Measurements from ENCODE around the gene POLE. TPM values are rescaled to one million over a fixed set of nuclear protein-coding genes. Genes with fewer than 3 reads are reported as not detected.

POLE gene
- total and polyA plus RNA-seq, 9 of the 15 experiments (the other 6 are each of a cell fraction or from before 2014, with no cell fraction given) = 2.4 to 154 (median 49.6) TPM

DNA sequence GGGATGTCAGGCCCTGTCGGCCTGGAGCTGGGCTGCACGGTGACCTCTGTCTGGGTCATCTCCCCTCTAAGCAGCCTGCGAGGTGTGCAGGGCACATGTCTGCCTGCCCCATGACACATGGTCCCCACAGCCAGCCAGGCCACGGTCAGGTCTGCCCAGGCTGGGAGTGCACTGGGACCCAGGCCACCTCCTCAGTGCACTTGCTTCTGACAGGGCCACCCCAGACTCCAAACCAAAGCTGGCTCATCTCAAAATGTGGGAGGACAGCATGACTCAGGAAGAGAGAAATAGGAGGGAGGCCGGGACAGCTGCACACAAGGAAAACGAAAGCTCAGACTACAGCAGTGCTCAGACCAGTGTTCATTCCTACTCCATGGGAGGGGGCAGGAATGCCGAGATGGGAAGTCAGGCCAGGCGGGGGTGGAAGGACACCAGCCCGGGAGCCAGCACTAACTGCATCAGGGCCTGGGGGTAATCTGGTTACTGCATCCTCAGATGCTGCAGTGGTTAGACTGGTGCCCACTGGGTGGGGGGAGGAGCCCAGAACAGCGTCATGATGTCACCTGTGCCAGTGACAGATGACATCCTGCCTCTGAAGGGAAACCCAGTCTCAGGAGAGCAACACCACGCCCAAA, 64.6 kb downstream of the POLE start (continued):
- TF ChIP-seq, protein P1, sequence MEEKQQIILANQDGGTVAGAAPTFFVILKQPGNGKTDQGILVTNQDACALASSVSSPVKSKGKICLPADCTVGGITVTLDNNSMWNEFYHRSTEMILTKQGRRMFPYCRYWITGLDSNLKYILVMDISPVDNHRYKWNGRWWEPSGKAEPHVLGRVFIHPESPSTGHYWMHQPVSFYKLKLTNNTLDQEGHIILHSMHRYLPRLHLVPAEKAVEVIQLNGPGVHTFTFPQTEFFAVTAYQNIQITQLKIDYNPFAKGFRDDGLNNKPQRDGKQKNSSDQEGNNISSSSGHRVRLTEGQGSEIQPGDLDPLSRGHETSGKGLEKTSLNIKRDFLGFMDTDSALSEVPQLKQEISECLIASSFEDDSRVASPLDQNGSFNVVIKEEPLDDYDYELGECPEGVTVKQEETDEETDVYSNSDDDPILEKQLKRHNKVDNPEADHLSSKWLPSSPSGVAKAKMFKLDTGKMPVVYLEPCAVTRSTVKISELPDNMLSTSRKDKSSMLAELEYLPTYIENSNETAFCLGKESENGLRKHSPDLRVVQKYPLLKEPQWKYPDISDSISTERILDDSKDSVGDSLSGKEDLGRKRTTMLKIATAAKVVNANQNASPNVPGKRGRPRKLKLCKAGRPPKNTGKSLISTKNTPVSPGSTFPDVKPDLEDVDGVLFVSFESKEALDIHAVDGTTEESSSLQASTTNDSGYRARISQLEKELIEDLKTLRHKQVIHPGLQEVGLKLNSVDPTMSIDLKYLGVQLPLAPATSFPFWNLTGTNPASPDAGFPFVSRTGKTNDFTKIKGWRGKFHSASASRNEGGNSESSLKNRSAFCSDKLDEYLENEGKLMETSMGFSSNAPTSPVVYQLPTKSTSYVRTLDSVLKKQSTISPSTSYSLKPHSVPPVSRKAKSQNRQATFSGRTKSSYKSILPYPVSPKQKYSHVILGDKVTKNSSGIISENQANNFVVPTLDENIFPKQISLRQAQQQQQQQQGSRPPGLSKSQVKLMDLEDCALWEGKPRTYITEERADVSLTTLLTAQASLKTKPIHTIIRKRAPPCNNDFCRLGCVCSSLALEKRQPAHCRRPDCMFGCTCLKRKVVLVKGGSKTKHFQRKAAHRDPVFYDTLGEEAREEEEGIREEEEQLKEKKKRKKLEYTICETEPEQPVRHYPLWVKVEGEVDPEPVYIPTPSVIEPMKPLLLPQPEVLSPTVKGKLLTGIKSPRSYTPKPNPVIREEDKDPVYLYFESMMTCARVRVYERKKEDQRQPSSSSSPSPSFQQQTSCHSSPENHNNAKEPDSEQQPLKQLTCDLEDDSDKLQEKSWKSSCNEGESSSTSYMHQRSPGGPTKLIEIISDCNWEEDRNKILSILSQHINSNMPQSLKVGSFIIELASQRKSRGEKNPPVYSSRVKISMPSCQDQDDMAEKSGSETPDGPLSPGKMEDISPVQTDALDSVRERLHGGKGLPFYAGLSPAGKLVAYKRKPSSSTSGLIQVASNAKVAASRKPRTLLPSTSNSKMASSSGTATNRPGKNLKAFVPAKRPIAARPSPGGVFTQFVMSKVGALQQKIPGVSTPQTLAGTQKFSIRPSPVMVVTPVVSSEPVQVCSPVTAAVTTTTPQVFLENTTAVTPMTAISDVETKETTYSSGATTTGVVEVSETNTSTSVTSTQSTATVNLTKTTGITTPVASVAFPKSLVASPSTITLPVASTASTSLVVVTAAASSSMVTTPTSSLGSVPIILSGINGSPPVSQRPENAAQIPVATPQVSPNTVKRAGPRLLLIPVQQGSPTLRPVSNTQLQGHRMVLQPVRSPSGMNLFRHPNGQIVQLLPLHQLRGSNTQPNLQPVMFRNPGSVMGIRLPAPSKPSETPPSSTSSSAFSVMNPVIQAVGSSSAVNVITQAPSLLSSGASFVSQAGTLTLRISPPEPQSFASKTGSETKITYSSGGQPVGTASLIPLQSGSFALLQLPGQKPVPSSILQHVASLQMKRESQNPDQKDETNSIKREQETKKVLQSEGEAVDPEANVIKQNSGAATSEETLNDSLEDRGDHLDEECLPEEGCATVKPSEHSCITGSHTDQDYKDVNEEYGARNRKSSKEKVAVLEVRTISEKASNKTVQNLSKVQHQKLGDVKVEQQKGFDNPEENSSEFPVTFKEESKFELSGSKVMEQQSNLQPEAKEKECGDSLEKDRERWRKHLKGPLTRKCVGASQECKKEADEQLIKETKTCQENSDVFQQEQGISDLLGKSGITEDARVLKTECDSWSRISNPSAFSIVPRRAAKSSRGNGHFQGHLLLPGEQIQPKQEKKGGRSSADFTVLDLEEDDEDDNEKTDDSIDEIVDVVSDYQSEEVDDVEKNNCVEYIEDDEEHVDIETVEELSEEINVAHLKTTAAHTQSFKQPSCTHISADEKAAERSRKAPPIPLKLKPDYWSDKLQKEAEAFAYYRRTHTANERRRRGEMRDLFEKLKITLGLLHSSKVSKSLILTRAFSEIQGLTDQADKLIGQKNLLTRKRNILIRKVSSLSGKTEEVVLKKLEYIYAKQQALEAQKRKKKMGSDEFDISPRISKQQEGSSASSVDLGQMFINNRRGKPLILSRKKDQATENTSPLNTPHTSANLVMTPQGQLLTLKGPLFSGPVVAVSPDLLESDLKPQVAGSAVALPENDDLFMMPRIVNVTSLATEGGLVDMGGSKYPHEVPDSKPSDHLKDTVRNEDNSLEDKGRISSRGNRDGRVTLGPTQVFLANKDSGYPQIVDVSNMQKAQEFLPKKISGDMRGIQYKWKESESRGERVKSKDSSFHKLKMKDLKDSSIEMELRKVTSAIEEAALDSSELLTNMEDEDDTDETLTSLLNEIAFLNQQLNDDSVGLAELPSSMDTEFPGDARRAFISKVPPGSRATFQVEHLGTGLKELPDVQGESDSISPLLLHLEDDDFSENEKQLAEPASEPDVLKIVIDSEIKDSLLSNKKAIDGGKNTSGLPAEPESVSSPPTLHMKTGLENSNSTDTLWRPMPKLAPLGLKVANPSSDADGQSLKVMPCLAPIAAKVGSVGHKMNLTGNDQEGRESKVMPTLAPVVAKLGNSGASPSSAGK (IDR thresholded peaks at IDR 0.05) = peak; percentile 53; the same call in 1 of the 2 replicates
- TF ChIP-seq HDAC6 (IDR thresholded peaks at IDR 0.05; ENCODE audit: low read depth, low read length) (no peak), THRAP3 (IDR thresholded peaks at IDR 0.05; ENCODE audit: borderline replicate concordance) (no peak), RBFOX2 (IDR thresholded peaks at IDR 0.05; ENCODE audit: low read depth, low read length) (no peak), MAFG (tag; conservative IDR thresholded peaks at IDR 0.05) (peak; percentile 27; the same call in 1 of the 2 replicates), ZNF384 (IDR thresholded peaks at IDR 0.05; ENCODE audit: low read depth, low read length) (no peak), ZBTB17 (CRISPR knock-in tag; IDR thresholded peaks at IDR 0.05) (no peak), MAFK (IDR thresholded peaks at IDR 0.05; ENCODE audit: low read length) (peak; percentile 40; the same call in 1 of the 2 replicates), ZNF23 (CRISPR knock-in tag; IDR thresholded peaks at IDR 0.05) (no peak), MAFF (IDR thresholded peaks at IDR 0.05; ENCODE audit: low read length) (no peak), KLF1 (tag; IDR thresholded peaks at IDR 0.05) (no peak), RBBP5 (IDR thresholded peaks at IDR 0.05; ENCODE audit: borderline replicate concordance, insufficient read depth, low read length, poor library complexity, severe bottlenecking) (no peak), HDAC3 (IDR thresholded peaks at IDR 0.05; ENCODE audit: borderline replicate concordance, partially characterized antibody) (no peak), GATAD2B (IDR thresholded peaks at IDR 0.05; ENCODE audit: borderline replicate concordance) (no peak), MCM7 (IDR thresholded peaks at IDR 0.05) (no peak), SP2 (IDR thresholded peaks at IDR 0.05; ENCODE audit: extremely low read depth, low read depth, low read length, poor library complexity, severe bottlenecking) (no peak), ZNF696 (CRISPR knock-in tag; conservative IDR thresholded peaks at IDR 0.05) (no peak), CREB1 (IDR thresholded peaks at IDR 0.05) (peak; percentile 25; the same call in 1 of the 2 replicates), CREB1 (CRISPR knock-in tag; IDR thresholded peaks at IDR 0.05) (no peak)
